ENCODE results near the gene TMEM175. TPM values are rescaled to one million over a fixed set of nuclear protein-coding genes. Genes with fewer than 3 reads are reported as not detected.

TMEM175 gene
- total and polyA plus RNA-seq, 4 donors, result 17.4 to 81.3 (median 30.6) TPM

- H3K4me3 ChIP-seq (ENCODE audit: low read length in 2 of 2), result no peak overlapping the region
- intact Hi-C loops (cut with DNase I), result loop anchor here in 1 of 2 donors (5.0 kb wide), 1 partner anchor 52 kb away; the partner anchor contains the start of genes GAK and TMEM175
Measured at GRCh38 chr4:984336-985054, 52.2 kb downstream of the TMEM175 start.

GRCh38 chr4:985123-985830 lies 53.0 kb downstream of the TMEM175 start:
- Histone ChIP-seq H3K27me3 (ENCODE audit: control insufficient read depth in 1 of 2, insufficient read depth in 2 of 2, low read length in 1 of 2) (no peaks in the 10 kb centered on the region), H3K9me3 (ENCODE audit: control insufficient read depth, low read length) (no peaks in the 10 kb centered on the region), H3K27ac (ENCODE audit: low read depth in 1 of 2, low read length in 2 of 2) (no peak overlapping the region), H3K4me3 (ENCODE audit: low read length in 2 of 2) (no peak overlapping the region), H3K36me3 (ENCODE audit: control insufficient read depth in 1 of 2, insufficient read depth in 2 of 2, low read length in 1 of 2) (no peaks in the 10 kb centered on the region), H3K4me1 (ENCODE audit: control insufficient read depth in 1 of 2, insufficient read depth in 2 of 2, low read length in 2 of 2) (no peaks in the 10 kb centered on the region)
- ATAC-seq (ENCODE audit: low FRiP score) (no peak), DNase-seq (peak in 1 of 2 donors; percentile 81)
- WGBS, 2 donors, result 59 to 71% methylated on average over 23 of the region's 23 CpGs
- intact Hi-C loops (cut with DNase I), result loop anchor here in 1 of 2 donors (5.0 kb wide), 1 partner anchor 53 kb away; the partner anchor contains the start of genes GAK and TMEM175

More at GRCh38 chr4:984336-985054, 52.2 kb downstream of the TMEM175 start:
- DNase-seq (no peak), ATAC-seq (ENCODE audit: low FRiP score) (no peak)
- H3K36me3 ChIP-seq (ENCODE audit: control insufficient read depth in 1 of 2, insufficient read depth in 2 of 2, low read length in 1 of 2), result no peaks in the 10 kb centered on the region
- H3K9me3 ChIP-seq (ENCODE audit: control insufficient read depth, low read length), result no peaks in the 10 kb centered on the region
- no peak overlapping the region for H3K27ac ChIP-seq (ENCODE audit: low read depth in 1 of 2, low read length in 2 of 2)
- H3K4me1 ChIP-seq (ENCODE audit: control insufficient read depth in 1 of 2, insufficient read depth in 2 of 2, low read length in 2 of 2), result no peaks in the 10 kb centered on the region
- 89 to 92% methylated on average over 15 of the region's 15 CpGs for WGBS, 2 donors
- no peaks in the 10 kb centered on the region for H3K27me3 ChIP-seq (ENCODE audit: control insufficient read depth in 1 of 2, insufficient read depth in 2 of 2, low read length in 1 of 2)

GRCh38 chr4:986428-986878 lies 54.2 kb downstream of the TMEM175 start:
- H3K27ac ChIP-seq (ENCODE audit: low read depth in 1 of 2, low read length in 2 of 2), result no peak overlapping the region

GRCh38 chr4:986879-987623 lies 54.8 kb downstream of the TMEM175 start, which contains the start of gene IDUA:
Gene IDUA, plus strand, starts transcription at chr4:987044. Its CDS starts 41 bp downstream, at chr4:987085.
- intact Hi-C loops (cut with DNase I), result loop anchor here in 1 of 2 donors (5.0 kb wide), 1 partner anchor 55 kb away; the partner anchor contains the start of genes GAK and TMEM175
- WGBS, 2 donors, result 1% methylated on average over 52 to 69 of the region's 69 CpGs
- Histone ChIP-seq H3K27me3 (ENCODE audit: control insufficient read depth in 1 of 2, insufficient read depth in 2 of 2, low read length in 1 of 2) (no peaks in the 10 kb centered on the region), H3K4me1 (ENCODE audit: control insufficient read depth in 1 of 2, insufficient read depth in 2 of 2, low read length in 2 of 2) (no peaks in the 10 kb centered on the region), H3K4me3 (ENCODE audit: low read length in 2 of 2) (peak within 1 kb of the TSS; percentile 38 to 58), H3K36me3 (ENCODE audit: control insufficient read depth in 1 of 2, insufficient read depth in 2 of 2, low read length in 1 of 2) (no peaks in the 10 kb centered on the region), H3K27ac (ENCODE audit: low read depth in 1 of 2, low read length in 2 of 2) (no peak within 1 kb of the TSS), H3K9me3 (ENCODE audit: control insufficient read depth, low read length) (no peaks in the 10 kb centered on the region)
- DNase-seq, result peak; percentile 91 to 93
- peak; percentile 90 for ATAC-seq (ENCODE audit: low FRiP score)

More at GRCh38 chr4:986428-986878, 54.2 kb downstream of the TMEM175 start:
- DNase-seq (no peak), ATAC-seq (ENCODE audit: low FRiP score) (no peak)
- WGBS, 2 donors, result 1% methylated on average over 14 of the region's 14 CpGs
- Histone ChIP-seq H3K4me3 (ENCODE audit: low read length in 2 of 2) (peak overlapping the region; percentile 38 to 58), H3K36me3 (ENCODE audit: control insufficient read depth in 1 of 2, insufficient read depth in 2 of 2, low read length in 1 of 2) (no peaks in the 10 kb centered on the region), H3K4me1 (ENCODE audit: control insufficient read depth in 1 of 2, insufficient read depth in 2 of 2, low read length in 2 of 2) (no peaks in the 10 kb centered on the region), H3K27me3 (ENCODE audit: control insufficient read depth in 1 of 2, insufficient read depth in 2 of 2, low read length in 1 of 2) (no peaks in the 10 kb centered on the region), H3K9me3 (ENCODE audit: control insufficient read depth, low read length) (no peaks in the 10 kb centered on the region)
- intact Hi-C loops (cut with DNase I), result loop anchor here in 1 of 2 donors (5.0 kb wide), 1 partner anchor 54 kb away; the partner anchor contains the start of genes GAK and TMEM175

GRCh38 chr4:987624-988513 lies 55.6 kb downstream of the TMEM175 start:
- no peak for ATAC-seq (ENCODE audit: low FRiP score)
- Histone ChIP-seq H3K27me3 (ENCODE audit: control insufficient read depth in 1 of 2, insufficient read depth in 2 of 2, low read length in 1 of 2) (no peaks in the 10 kb centered on the region), H3K9me3 (ENCODE audit: control insufficient read depth, low read length) (no peaks in the 10 kb centered on the region), H3K4me1 (ENCODE audit: control insufficient read depth in 1 of 2, insufficient read depth in 2 of 2, low read length in 2 of 2) (no peaks in the 10 kb centered on the region), H3K36me3 (ENCODE audit: control insufficient read depth in 1 of 2, insufficient read depth in 2 of 2, low read length in 1 of 2) (no peaks in the 10 kb centered on the region), H3K27ac (ENCODE audit: low read depth in 1 of 2, low read length in 2 of 2) (no peak overlapping the region), H3K4me3 (ENCODE audit: low read length in 2 of 2) (peak overlapping the region in 1 of 2 donors; percentile 38)
- WGBS, 2 donors, result 71 to 79% methylated on average over 32 to 37 of the region's 37 CpGs
- DNase-seq, result no peak
- intact Hi-C loops (cut with DNase I), result loop anchor here in 1 of 2 donors (5.0 kb wide), 1 partner anchor 56 kb away; the partner anchor contains the start of genes GAK and TMEM175

GRCh38 chr4:988726-989721 lies 56.8 kb downstream of the TMEM175 start:
- no peak for DNase-seq
- H3K4me1 ChIP-seq (ENCODE audit: control insufficient read depth in 1 of 2, insufficient read depth in 2 of 2, low read length in 2 of 2), result no peaks in the 10 kb centered on the region
- 94 to 95% methylated on average over 68 to 69 of the region's 69 CpGs for whole genome bisulfite sequencing, 2 donors
- H3K27me3 ChIP-seq (ENCODE audit: control insufficient read depth in 1 of 2, insufficient read depth in 2 of 2, low read length in 1 of 2), result no peaks in the 10 kb centered on the region
- no peaks in the 10 kb centered on the region for H3K36me3 ChIP-seq (ENCODE audit: control insufficient read depth in 1 of 2, insufficient read depth in 2 of 2, low read length in 1 of 2)
- no peak overlapping the region for H3K4me3 ChIP-seq (ENCODE audit: low read length in 2 of 2)
- no peak overlapping the region for H3K27ac ChIP-seq (ENCODE audit: low read depth in 1 of 2, low read length in 2 of 2)
- ATAC-seq (ENCODE audit: low FRiP score), result no peak
- no peaks in the 10 kb centered on the region for H3K9me3 ChIP-seq (ENCODE audit: control insufficient read depth, low read length)
- intact Hi-C loops (cut with DNase I), result loop anchor here in 1 of 2 donors (5.0 kb wide), 1 partner anchor 57 kb away; the partner anchor contains the start of genes GAK and TMEM175
